Stimulated activated CD8-positive, alpha-beta memory T cell treated with anti-CD3 and anti-CD28 coated beads, Interleukin-15, amount 100 ng/mL, for 1 hour (primary cell): ENCODE measurements around the gene MYO15A.

Experiments used
- DNase-seq: peaks from one replicate; pipeline ENCODE4 v3.0.0-alpha.2; 2020; ENCODE audit warnings: low read depth

MYO15A gene

GRCh38 chr17:18218756-18219415 is 110.3 kb downstream of the MYO15A start:
- no peak for DNase-seq

GRCh38 chr17:18224053-18224386 is 115.5 kb downstream of the MYO15A start:
- no peak for DNase-seq

GRCh38 chr17:18224387-18225120 is 116.0 kb downstream of the MYO15A start:
- DNase-seq: no peak

- DNase-seq: peak; percentile 87
Measured at GRCh38 chr17:18225121-18225641, 116.6 kb downstream of the MYO15A start, which contains the start of gene LLGL1. Gene LLGL1, plus strand, starts transcription at chr17:18225635. Its CDS starts 48 bp downstream, at chr17:18225683.

- DNase-seq: no peak
Measured at GRCh38 chr17:18225642-18226283, 117.2 kb downstream of the MYO15A start.

- no peak for DNase-seq
Measured at GRCh38 chr17:18226284-18226945, 117.9 kb downstream of the MYO15A start.

- DNase-seq: no peak
Measured at GRCh38 chr17:18227635-18228034, 119.1 kb downstream of the MYO15A start.

- no peak for DNase-seq
Measured at GRCh38 chr17:18228176-18228682, 119.7 kb downstream of the MYO15A start.

GRCh38 chr17:18229254-18229653 is 120.7 kb downstream of the MYO15A start:
- DNase-seq: no peak
